Articular chondrocyte of knee joint (primary cell): Measurements from ENCODE around the gene GTF2A1. TPM values are rescaled to one million over a fixed set of nuclear protein-coding genes. Genes with fewer than 3 reads are reported as not detected.

Source experiments
- small RNA-seq: library from RNA; depleted of rRNA; stranded (forward); fragments of <200 nt; gene quantifications from one replicate; pipeline ENCODE3, GENCODE V24; 2012
- total RNA-seq: library from RNA; depleted of rRNA; stranded (reverse); fragments of >200 nt; gene quantifications from 2 replicates; pipeline ENCODE4 v1.2.3, GENCODE V29; 2012

The GTF2A1 gene
- 42.8 and 45.5 TPM in 2 replicates for total RNA-seq

GRCh38 chr14:81220830-81221578 is at the start of gene GTF2A1:
Gene GTF2A1, minus strand, starts transcription at chr14:81220959. Its CDS starts 441 bp downstream, at chr14:81220518.

Small RNAs within 50 kb of the gene (small RNA-seq; reads per million reads assigned to genes)
- gene DYNLL1P1 (not detected), gene SNORA79 (41.1 reads per million, percentile 97 among the genes with 10 or more reads in this experiment)

Other genes with a start within 250 kb of the GTF2A1 start
- gene STON2, start 179.4 kb upstream of the GTF2A1 start, total RNA-seq = 40.9 and 51.6 TPM in 2 replicates